GM19025 (cell line): ENCODE measurements around the gene ZBP1.

Experiments
- ATAC-seq: cut with Tn5 transposase; IDR thresholded peaks from one replicate; pipeline ENCODE4 v1.9.1; 2021; ENCODE audit warnings: mild to moderate bottlenecking, low read depth, moderate library complexity; ENCODE audit not compliant: unreplicated experiment

ZBP1 gene

DNA sequence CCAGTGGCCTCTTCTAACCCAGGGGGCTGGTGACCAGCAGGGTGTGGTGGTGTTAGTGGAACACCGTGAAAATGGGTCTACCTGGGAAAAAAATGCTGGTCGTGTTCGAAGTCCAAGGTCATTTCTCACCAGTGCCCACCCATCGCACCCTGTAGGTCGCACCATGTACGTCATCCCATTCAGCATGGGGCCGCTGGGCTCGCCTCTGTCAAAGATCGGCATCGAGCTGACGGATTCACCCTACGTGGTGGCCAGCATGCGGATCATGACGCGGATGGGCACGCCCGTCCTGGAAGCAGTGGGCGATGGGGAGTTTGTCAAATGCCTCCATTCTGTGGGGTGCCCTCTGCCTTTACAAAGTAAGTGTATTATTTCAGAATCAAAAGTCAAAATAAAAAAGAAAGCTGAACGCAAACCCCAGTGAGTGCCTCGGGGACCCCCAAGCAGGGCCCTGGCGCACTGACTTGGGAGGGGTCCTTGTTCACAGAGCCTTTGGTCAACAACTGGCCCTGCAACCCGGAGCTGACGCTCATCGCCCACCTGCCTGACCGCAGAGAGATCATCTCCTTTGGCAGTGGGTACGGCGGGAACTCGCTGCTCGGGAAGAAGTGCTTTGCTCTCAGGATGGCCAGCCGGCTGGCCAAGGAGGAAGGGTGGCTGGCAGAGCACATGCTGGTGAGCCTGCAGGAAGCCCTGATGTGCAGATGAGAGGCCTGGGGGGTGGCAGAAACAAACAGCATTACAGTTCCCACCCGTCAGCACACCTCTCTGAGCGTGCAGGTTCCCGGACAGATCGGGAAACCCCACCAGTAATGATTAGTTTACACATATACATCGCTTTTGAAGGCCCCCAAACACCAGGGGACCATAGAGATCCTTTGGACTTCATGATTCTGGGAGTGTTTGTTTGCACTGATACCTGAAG, 57.4 kb downstream of the ZBP1 start:
- no peak for ATAC-seq

DNA sequence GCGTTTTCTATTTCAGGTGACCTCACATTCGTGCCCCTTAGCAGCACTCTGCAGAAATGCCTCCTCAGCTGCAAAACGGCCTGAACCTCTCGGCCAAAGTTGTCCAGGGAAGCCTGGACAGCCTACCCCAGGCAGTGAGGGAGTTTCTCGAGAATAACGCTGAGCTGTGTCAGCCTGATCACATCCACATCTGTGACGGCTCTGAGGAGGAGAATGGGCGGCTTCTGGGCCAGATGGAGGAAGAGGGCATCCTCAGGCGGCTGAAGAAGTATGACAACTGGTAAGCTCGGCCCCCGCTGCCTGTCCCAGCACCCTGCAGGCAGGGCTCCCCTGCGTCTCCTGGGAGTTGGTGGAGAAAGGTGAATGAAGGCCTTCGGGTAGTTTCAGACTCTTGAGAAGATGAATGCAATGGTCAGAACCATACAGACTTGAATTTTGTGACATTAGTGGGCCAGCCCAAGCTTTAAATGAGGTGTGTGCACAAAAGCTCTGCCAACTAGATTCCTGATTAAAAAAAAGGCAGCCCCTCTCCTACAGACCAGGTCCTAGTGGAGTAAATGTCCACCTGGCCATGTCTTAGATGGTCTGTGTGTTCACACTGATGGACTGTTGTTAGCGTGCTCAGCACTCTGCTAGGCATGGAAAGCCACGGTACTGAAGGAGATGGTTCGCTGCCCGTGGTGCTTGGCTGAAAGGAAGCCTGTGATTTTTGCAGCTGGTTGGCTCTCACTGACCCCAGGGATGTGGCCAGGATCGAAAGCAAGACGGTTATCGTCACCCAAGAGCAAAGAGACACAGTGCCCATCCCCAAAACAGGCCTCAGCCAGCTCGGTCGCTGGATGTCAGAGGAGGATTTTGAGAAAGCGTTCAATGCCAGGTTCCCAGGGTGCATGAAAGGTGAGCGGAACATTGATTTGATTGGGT, 58.6 kb downstream of the ZBP1 start:
- no peak for ATAC-seq

DNA sequence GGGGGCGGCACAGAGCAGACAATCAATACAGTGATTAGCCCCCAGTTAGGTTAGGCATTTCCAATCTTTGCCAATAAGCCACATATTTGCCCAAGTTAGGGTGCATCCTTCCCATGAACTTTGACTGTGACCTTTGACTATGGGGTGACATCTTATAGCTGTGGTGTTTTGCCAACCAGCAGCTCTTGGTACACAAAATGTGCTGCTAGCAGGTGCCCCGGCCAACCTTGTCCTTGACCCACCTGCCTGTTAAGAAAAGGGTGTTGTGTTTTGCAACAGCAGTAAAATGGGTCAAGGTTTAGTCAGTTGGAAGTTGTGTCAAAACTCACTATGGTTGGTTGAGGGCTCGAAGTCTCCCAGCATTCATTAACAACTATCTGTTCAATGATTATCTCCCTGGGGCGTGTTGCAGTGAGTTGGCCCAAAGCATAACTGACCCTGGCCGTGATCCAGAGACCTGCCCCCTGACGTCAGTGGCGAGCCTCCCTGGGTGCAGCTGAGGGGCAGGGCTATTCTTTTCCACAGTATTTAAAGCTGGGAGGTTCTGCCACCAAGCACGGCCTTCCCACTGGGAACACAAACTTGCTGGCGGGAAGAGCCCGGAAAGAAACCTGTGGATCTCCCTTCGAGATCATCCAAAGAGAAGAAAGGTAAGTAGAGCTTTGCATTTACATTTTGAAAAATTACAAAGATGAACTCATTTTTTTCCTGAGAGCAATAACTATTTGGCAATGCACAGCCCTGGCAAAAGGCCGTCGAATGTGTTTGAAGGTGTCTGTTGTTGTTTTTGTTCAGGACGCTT, 59.5 kb downstream of the ZBP1 start, which contains the start of gene PCK1:
Gene PCK1 (plus strand): TSS at position 557 of the 802 bp plus-strand sequence. CDS start 302 bp downstream, outside the sequence.
- ATAC-seq = no peak

DNA sequence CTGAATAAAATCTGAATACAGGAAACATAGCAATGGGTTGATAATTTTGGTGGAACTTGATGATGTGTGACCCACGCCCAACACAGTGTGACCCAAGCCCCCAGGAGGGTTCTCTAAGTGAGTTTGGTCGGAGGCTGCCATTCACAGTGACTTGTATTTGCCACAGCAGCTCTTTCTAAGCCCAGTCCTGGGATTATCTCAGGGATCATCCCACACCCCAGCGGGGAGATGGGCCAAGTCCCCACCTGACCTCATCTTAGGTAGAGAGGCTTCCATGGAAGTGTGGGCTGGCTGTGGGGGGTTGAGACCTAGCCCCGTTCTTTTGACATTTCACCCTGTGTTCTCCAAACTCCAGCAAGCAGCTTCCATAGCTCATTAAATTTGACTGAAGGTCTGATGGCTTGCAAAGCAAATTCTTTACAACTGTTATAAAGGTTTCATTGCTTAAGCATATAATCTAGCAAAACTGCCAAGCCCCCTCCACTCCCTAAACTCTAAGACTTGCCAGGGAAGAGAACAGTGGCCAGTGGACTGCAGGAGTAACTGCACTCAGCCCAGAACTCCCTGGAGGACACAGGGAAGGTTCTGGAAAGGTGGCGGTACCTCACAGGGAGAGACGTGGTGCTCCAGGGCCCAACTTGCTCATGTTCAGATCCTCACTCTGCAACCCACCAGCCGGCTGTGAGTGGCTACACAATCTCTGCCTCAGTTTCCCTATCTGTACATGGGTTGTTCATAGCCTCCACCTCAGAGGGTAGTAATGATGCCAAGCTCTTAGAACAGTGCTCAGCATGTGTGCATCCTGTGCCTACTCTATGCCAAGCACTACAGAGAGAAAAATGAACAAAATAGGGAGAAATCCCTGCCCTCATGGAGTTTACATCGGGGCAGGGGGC, 60.3 kb downstream of the ZBP1 start:
- no peak for ATAC-seq

DNA sequence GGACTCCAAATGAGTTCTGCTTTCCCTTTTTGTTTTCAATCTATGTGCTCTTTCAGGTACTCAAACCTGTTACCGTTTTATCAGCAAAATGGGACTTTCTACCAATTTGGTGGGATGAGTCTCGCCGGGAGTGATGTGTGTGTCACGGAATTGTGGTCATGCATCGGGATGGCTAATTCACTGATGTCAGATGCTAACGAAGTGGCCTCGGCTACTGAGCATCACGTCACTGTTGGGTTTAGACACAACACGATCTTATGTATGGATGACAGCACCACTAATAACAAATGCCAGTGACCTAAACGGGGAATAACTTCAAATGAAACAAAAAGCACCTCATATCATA, 61.0 kb downstream of the ZBP1 start:
- no peak for ATAC-seq

DNA sequence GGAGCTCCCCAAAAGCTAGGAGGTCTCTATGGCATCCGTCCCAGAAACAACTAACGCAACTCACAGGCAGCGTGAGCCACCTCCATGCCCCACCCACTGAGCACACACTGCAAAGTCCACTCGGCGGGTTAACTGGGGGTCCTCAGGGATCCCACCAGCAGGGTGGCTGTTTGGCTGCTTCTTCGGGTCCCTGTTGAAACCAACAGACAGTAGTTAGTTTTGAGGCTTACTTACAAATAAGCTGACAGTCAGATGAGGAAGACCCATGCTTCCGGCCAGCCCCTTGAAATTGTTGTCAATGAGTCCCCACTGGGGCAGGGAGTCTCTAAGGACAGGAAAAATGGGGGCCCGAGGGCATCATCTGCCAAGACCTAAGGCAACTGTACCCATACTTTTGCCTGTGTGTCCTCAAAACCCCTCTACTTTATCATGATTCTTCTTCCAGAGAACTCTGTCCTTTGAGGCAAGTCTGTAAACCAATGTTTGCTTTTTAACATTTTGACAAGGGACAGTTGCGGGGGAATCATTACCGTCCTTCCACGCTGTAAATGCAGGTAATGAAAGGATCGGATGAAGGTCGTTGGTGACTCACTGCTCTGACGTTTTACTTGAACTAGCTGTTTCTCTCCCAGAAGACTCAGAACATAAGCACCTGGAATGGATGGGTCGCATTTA, 61.5 kb downstream of the ZBP1 start:
- ATAC-seq = no peak

DNA sequence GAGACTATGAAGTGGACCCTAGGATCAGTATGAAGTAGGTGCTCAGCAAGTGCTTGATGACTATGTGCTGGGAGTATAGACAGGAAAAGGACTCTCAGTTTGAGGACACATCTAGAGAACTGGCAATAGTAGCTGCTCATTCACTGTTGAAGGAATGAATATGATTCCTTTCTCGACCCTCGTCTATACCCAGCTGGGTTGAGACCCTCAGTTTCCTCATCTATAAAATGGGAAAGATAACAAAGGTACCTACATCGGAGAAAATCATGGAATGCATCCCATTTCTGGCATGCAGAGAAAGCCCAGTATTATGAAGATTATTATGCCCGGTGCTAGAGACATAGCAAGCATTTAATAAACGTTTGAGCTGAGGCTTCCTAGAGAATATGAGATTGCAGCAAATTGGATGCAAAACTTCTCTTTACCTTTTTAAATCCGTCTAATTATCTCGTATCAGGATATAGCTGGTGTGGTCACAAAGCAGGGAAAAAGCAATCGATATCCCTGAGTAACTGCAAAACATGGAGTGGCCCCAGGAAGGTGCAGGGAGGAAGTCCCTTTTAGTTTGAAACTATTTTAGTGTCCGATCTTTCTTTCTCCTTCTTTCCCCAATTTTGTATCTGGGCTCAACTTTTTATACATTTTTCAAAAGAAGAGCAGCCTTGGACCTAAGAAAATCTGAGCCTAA, 62.2 kb downstream of the ZBP1 start:
- no peak for ATAC-seq

DNA sequence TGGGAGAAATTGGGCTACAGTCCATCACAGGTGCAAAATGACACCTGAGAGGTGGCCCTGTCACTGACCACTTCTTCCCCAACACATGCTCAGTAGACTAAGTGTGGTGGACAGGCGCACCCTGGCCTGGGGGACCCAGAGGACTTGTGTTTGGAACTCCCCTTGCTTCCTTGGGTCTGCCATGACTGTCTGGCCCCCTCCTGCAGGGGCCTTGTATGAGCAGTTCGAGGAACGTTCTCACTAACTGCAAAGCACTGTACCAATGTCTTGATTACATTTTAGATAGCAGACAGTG, 63.3 kb downstream of the ZBP1 start:
- ATAC-seq = no peak

DNA sequence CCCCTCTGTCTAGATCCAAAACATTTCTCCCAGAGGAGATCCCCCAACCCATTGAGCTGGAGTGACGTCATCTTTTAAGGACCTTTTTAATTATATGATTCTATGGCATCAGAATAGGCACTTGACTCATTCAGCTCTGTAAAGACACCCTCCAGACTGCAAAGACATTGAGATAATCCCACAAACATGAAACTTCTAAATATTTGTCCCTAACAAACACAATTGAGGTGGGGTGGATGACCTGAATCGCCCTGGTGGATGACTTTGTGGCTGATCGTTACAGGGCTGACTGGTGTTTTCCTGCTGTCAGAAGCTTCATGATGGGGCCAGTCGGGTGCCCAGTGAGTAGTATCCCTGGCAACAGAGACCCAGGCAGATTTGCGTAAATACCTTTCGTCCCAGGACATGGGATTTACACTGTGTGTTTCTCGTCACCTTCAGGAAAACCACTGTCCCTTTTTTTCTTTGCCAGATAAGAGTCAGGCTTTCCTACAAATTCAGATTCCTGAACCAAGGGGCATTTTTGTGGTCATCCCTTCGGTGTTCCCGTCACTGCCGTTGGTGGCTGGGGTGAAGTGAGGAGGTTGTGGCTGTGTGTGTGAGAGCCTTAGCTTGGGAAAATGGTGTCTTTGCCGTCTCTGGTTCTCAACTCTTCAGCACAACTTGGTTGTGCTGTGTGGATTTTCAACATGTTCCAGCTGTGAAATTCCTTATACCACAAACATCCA, 64.6 kb downstream of the ZBP1 start:
- no peak for ATAC-seq
